Mucosa of descending colon (tissue), 3 donors: ENCODE measurements around the gene C19orf38. TPM values are rescaled to one million over a fixed set of nuclear protein-coding genes. Genes with fewer than 3 reads are reported as not detected.

Experiments used
- ATAC-seq: fragments of 200-7000 bp; cut with Tn5 transposase; one replicate; pipeline ENCODE4 v1.9.1; 2020; ENCODE audit warnings: mild to moderate bottlenecking, moderate library complexity
- DNase-seq, 3 donors: peaks; one replicate each; pipeline ENCODE4 v3.0.0-alpha.2; 2020
- H3K36me3 ChIP-seq: fragments of 200-600 bp; one replicate; pipeline ENCODE4 v1.8.0; 2021; ENCODE audit warnings: low read depth, mild to moderate bottlenecking
- H3K4me1 ChIP-seq: fragments of 200-600 bp; one replicate; pipeline ENCODE4 v1.8.0; 2021; ENCODE audit warnings: low read depth, mild to moderate bottlenecking
- H3K4me3 ChIP-seq: fragments of 200-600 bp; one replicate; pipeline ENCODE4 v1.8.0; 2021; ENCODE audit warnings: mild to moderate bottlenecking
- H3K9me3 ChIP-seq: fragments of 200-600 bp; one replicate; pipeline ENCODE4 v1.8.0; 2021; ENCODE audit warnings: mild to moderate bottlenecking
- CTCF ChIP-seq: fragments of 200-600 bp; IDR thresholded peaks from one replicate; pipeline ENCODE4 v1.8.0; 2022; ENCODE audit warnings: antibody characterized with exemption, mild to moderate bottlenecking
- intact Hi-C, 2 donors: fragments of 100-400 bp; cut with DNase I in 1 of 2; cut with micrococcal nuclease in 1 of 2; formaldehyde crosslinking; loops; one replicate each; pipeline versions ENCODE4 v1.11.0 to v1.11.1; 2022; cut with DNase I, micrococcal nuclease
- long read RNA-seq, 2 donors: library from polyadenylated mRNA; unstranded; transcript quantifications; one replicate each; pipeline ENCODE4 v2.0.0, GENCODE V29; 2019 to 2021
- total RNA-seq, 3 donors: library from RNA; stranded (reverse); fragmentation: NEBNext Ultra II Directional in 2 of 3; extraction: Animal tissue kit (Norgen Biotek cat#: 25700) in 2 of 3; gene quantifications; one replicate each; pipeline versions ENCODE4 v1.2.1 to v1.2.4, GENCODE V29; 2021 to 2023
- donor health status: DM: no; HTN: no; CAD: no; lungs with moderate emphysema.
- donor health status: DM: no; HTN: no; CAD: no.
- donor health status: DM: no; HTN: yes; CAD: no.

The C19orf38 gene
- 1 to 10 TPM in 1 of 3 donors, under 1 TPM in 2; 0.64 to 1.9 (median 0.73) TPM for total RNA-seq
- long read RNA-seq, donor 1, partial matches to known transcripts = 1 of 1 reads
- long read RNA-seq, donor 1, other reads (novel, unspliced or antisense) = 0 of 1 reads
- long read RNA-seq, donor 2, partial matches to known transcripts = 0 of 1 reads
- long read RNA-seq, donor 2, other reads (novel, unspliced or antisense) = 0 of 1 reads

- TF ChIP-seq CTCF = no peak
- Histone ChIP-seq H3K9me3 (no peaks in the 10 kb centered on the region), H3K4me3 (no peak within 1 kb of the TSS), H3K36me3 (no peaks in the 10 kb centered on the region), H3K4me1 (no peaks in the 10 kb centered on the region)
- ATAC-seq (peak; percentile 50), DNase-seq (no peak)
- intact Hi-C loops = no loop called here
These were observed at the start of gene C19orf38 for GRCh38 chr19:10848230-10848856. C19orf38 (plus strand) TSS chr19:10848415; CDS start chr19:10848509, 94 bp downstream.

GRCh38 chr19:10800488-10800887, 47.7 kb upstream of the C19orf38 start:
- no peak for ATAC-seq
- TF ChIP-seq CTCF = no peak
- Histone ChIP-seq H3K9me3 (no peaks in the 10 kb centered on the region), H3K36me3 (peaks cover 19% of the 10 kb centered on the region), H3K4me3 (no peak overlapping the region), H3K4me1 (no peaks in the 10 kb centered on the region)
- no peak for DNase-seq
- intact Hi-C loops = no loop called here

GRCh38 chr19:10802479-10802878, 45.7 kb upstream of the C19orf38 start:
- peaks cover 18% of the 10 kb centered on the region for H3K36me3 ChIP-seq
- intact Hi-C loops = no loop called here
- TF ChIP-seq CTCF = no peak

GRCh38 chr19:10803252-10803651, 45.0 kb upstream of the C19orf38 start:
- Histone ChIP-seq H3K4me3 (no peak overlapping the region), H3K9me3 (no peaks in the 10 kb centered on the region), H3K4me1 (no peaks in the 10 kb centered on the region), H3K36me3 (peaks cover 18% of the 10 kb centered on the region)
- DNase-seq (no peak), ATAC-seq (no peak)
- intact Hi-C loops = no loop called here
- TF ChIP-seq CTCF = no peak

More at GRCh38 chr19:10802479-10802878, 45.7 kb upstream of the C19orf38 start:
- Histone ChIP-seq H3K4me3 (no peak overlapping the region), H3K4me1 (no peaks in the 10 kb centered on the region), H3K9me3 (no peaks in the 10 kb centered on the region)
- no peak for DNase-seq
- ATAC-seq = no peak

- ATAC-seq (no peak), DNase-seq (no peak)
- intact Hi-C loops = no loop called here
- Histone ChIP-seq H3K9me3 (no peaks in the 10 kb centered on the region), H3K4me3 (no peak overlapping the region), H3K4me1 (no peaks in the 10 kb centered on the region), H3K36me3 (peaks cover 17% of the 10 kb centered on the region)
- no peak for TF ChIP-seq CTCF
These were observed 43.0 kb upstream of the C19orf38 start for GRCh38 chr19:10805065-10805757.
